K562 (cell line): ENCODE data around the gene TERT. TPM values are rescaled to one million over a fixed set of nuclear protein-coding genes. Genes with fewer than 3 reads are reported as not detected.

ENCODE experiments used
- ATAC-seq: fragments of 200-7000 bp; cut with Tn5 transposase; 3 replicates; pipeline ENCODE4 v1.9.1; 2020; ENCODE audit warnings: moderate library complexity
- BruUV-seq: library from RNA; stranded (reverse); fragments of 400-500 nt; replicated peaks from 2 replicates; lab custom pipeline; 2021; lab: Mats Ljungman, UMichigan
- CTCF ChIA-PET: fragments of 300-600 bp; formaldehyde crosslinking; extraction: SDS; loops from one replicate; lab custom pipeline; 2021; ENCODE audit warnings: low intra/inter-chr PET ratio; lab: Yijun Ruan, JAX
- POLR2A ChIA-PET: fragments of 300-600, 350-650 bp; sonication (Branson Sonifier 250); formaldehyde crosslinking; extraction: SDS; loops from one replicate; lab custom pipeline; 2021; ENCODE audit warnings: antibody characterized with exemption, inconsistent platforms; lab: Yijun Ruan, JAX
- DNase-seq, 4 experiments: peaks; one replicate each; pipeline versions ENCODE4 v3.0.0 to v3.0.0-alpha.2; 2011 to 2018; ENCODE audit warnings: low spot score in 3 of 4, mixed read lengths in 3 of 4; ENCODE audit errors: extremely low read depth in 1 of 4
- FAIRE-seq: peaks from 2 replicates; lab custom pipeline; 2011; peaks lifted over from hg19 to GRCh38; lab: Jason Lieb, UNC
- H2AFZ ChIP-seq: 2 replicates; pipeline ENCODE4 v1.6.0; 2011; ENCODE audit warnings: low read depth, low read length, control low read depth, inconsistent platforms
- H3K27ac ChIP-seq: fragments of 200-600 bp; 3 replicates; pipeline ENCODE4 v1.8.0; 2011; ENCODE audit warnings: low read depth, mild to moderate bottlenecking, control low read depth, inconsistent platforms, low read length, moderate library complexity, mixed read lengths; ENCODE audit errors: extremely low read depth
- H3K27me3 ChIP-seq, 2 experiments: fragments of 300-600 bp in 1 of 2; 2 replicates in 1 of 2; 3 replicates in 1 of 2; pipeline versions ENCODE4 v1.6.0 to v1.8.0; 2011; ENCODE audit warnings: inconsistent platforms in 2 of 2, low read length in 2 of 2, mild to moderate bottlenecking in 1 of 2, mixed read lengths in 1 of 2, moderate library complexity in 1 of 2; ENCODE audit not compliant: control insufficient read depth in 2 of 2, insufficient read depth in 2 of 2
- H3K36me3 ChIP-seq: fragments of 300-600 bp; 3 replicates; pipeline ENCODE4 v1.8.0; 2011; ENCODE audit warnings: mild to moderate bottlenecking, low read length, inconsistent platforms; ENCODE audit not compliant: control insufficient read depth, insufficient read depth
- H3K4me1 ChIP-seq, 2 experiments: fragments of 200-600 bp in 1 of 2; replicated peaks in 1 of 2; 2 replicates in 1 of 2; 3 replicates in 1 of 2; pipeline versions ENCODE4 v1.5.1 to v1.8.0; 2011; ENCODE audit warnings: inconsistent platforms in 2 of 2, low read length in 2 of 2, mild to moderate bottlenecking in 1 of 2, mixed read lengths in 1 of 2, moderate library complexity in 1 of 2; ENCODE audit not compliant: control insufficient read depth in 2 of 2, insufficient read depth in 2 of 2
- H3K4me2 ChIP-seq: 2 replicates; pipeline ENCODE4 v1.6.1; 2011; ENCODE audit warnings: low read length, control low read depth, inconsistent platforms, mixed read lengths; ENCODE audit not compliant: insufficient read depth
- H3K4me3 ChIP-seq: fragments of 200-600 bp; sonication (generic), shearing (Covaris generic); 2 replicates; pipeline ENCODE4 v1.5.1; 2016; ENCODE audit warnings: control low read depth, inconsistent platforms
- H3K79me2 ChIP-seq: fragments of 200-600 bp; 3 replicates; pipeline ENCODE4 v1.8.0; 2011; ENCODE audit warnings: low read length, inconsistent platforms; ENCODE audit not compliant: control insufficient read depth, insufficient read depth
- H3K9ac ChIP-seq, 2 experiments: 2 replicates each; pipeline versions ENCODE4 v1.6.0 to v1.6.1; 2011; ENCODE audit warnings: low read depth in 2 of 2, low read length in 2 of 2, control low read depth in 1 of 2, inconsistent platforms in 1 of 2, mild to moderate bottlenecking in 1 of 2, mixed read lengths in 1 of 2; ENCODE audit not compliant: insufficient read depth in 1 of 2
- H3K9me1 ChIP-seq: one replicate; pipeline ENCODE4 v1.6.0; 2011; ENCODE audit warnings: inconsistent platforms, mild to moderate bottlenecking, low read length, moderate library complexity; ENCODE audit not compliant: control insufficient read depth, insufficient read depth
- H3K9me3 ChIP-seq: replicated peaks from 2 replicates; pipeline ENCODE4 v1.5.1; 2011; ENCODE audit warnings: low read depth, low read length, inconsistent platforms; ENCODE audit not compliant: control insufficient read depth, insufficient read depth
- H4K20me1 ChIP-seq: replicated peaks from 2 replicates; pipeline ENCODE4 v1.6.1; 2011; ENCODE audit warnings: low read length, inconsistent platforms, mixed read lengths; ENCODE audit not compliant: control insufficient read depth, insufficient read depth
- BACH1 ChIP-seq: fragments of 200-800 bp; sonication (Bioruptor generic); IDR thresholded peaks from 2 replicates; pipeline ENCODE4 v1.6.1; 2016; ENCODE audit warnings: missing genetic modification characterization, missing compliant biosample characterization
- CBFA2T2 ChIP-seq: fragments of 450-650 bp; conservative IDR thresholded peaks from 2 replicates; pipeline ENCODE4 v1.6.1; 2017; ENCODE audit warnings: mild to moderate bottlenecking
- CTBP1 ChIP-seq: fragments of 450-650 bp; IDR thresholded peaks from 2 replicates; pipeline ENCODE4 v1.6.1; 2016; ENCODE audit warnings: borderline replicate concordance
- FOXJ3 ChIP-seq: sonication (generic); formaldehyde crosslinking; IDR thresholded peaks from 2 replicates; pipeline ENCODE4 v1.4.0; 2020; ENCODE audit warnings: mild to moderate bottlenecking, missing genetic modification reagents
- GATAD2B ChIP-seq: fragments of 450-650 bp; IDR thresholded peaks from 2 replicates; pipeline ENCODE4 v1.6.1; 2017; ENCODE audit warnings: mild to moderate bottlenecking, borderline replicate concordance
- MCM3 ChIP-seq: fragments of 450-650 bp; IDR thresholded peaks from 2 replicates; pipeline ENCODE4 v1.6.1; 2016
- TSHZ1 ChIP-seq: fragments of 250-450 bp; sonication (Bioruptor Pico); IDR thresholded peaks from 2 replicates; pipeline ENCODE4 v1.4.0; 2020; ENCODE audit warnings: mild to moderate bottlenecking, moderate library complexity
- WGBS: fragments of 100-300 bp; shearing (Covaris generic); methylation state at CpG from one replicate; pipeline ENCODE4 v1.1.6; 2016; ENCODE audit warnings: low coverage, mixed read lengths; ENCODE audit not compliant: insufficient coverage; ENCODE audit errors: missing lambda C conversion rate; 5-methylcytosine and 5-hydroxymethylcytosine counted together
- in situ Hi-C: fragments of 300-500 bp; cut with MboI; formaldehyde crosslinking; loops from 4 replicates; pipeline ENCODE4 v1.15.0; 2018; ENCODE audit warnings: inconsistent platforms, mixed read lengths
- intact Hi-C: fragments of 100-400 bp; cut with micrococcal nuclease; formaldehyde crosslinking; loops from 2 replicates; pipeline ENCODE4 v1.14.2; 2022
- polyA plus RNA-seq, 8 experiments: library from polyadenylated mRNA; depleted of rRNA in 4 of 8; stranded (reverse) in 5 of 8; unstranded in 3 of 8; fragments of >200 nt; fragmentation: Nextera tagmentation in 2 of 8; fragmentation: Illumina TruSeq in 1 of 8; extraction: Ambion mirVana in 2 of 8; extraction: Trizol in 1 of 8; gene quantifications; 2 replicates each; pipeline versions ENCODE4 v1.2.1 to v1.2.3, GENCODE V29; 2011 to 2014; ENCODE audit warnings: inconsistent platforms in 1 of 8, missing spikeins in 1 of 8
- total RNA-seq, 7 experiments: library from RNA; depleted of rRNA in 6 of 7; stranded (reverse); fragments of >200 nt in 6 of 7; fragmentation: Illumina TruSeq in 2 of 7; extraction: Trizol in 2 of 7; gene quantifications; 2 replicates each; pipeline versions ENCODE4 v1.2.1 to v1.2.3, GENCODE V29; 2011 to 2021; ENCODE audit warnings: low replicate concordance in 1 of 7
- TF ChIP-seq, protein P1 (sequence below): fragments of 450-650 bp; IDR thresholded peaks from one replicate; pipeline ENCODE4 v1.6.1; 2018; ENCODE audit warnings: mild to moderate bottlenecking, moderate library complexity; ENCODE audit not compliant: partially characterized antibody
- TF ChIP-seq, protein P2 (sequence below): fragments of 450-650 bp; IDR thresholded peaks from 2 replicates; pipeline ENCODE4 v1.6.1; 2016; ENCODE audit warnings: mild to moderate bottlenecking
- TF ChIP-seq, protein P3 (sequence below): sonication (generic); formaldehyde crosslinking; IDR thresholded peaks from 2 replicates; pipeline ENCODE4 v1.8.0; 2022; ENCODE audit warnings: mild to moderate bottlenecking, missing genetic modification reagents, borderline replicate concordance

The TERT gene
- total and polyA plus RNA-seq, 9 of the 15 experiments (the other 6 are each of a cell fraction or from before 2014, with no cell fraction given), result 0.08 to 4.5 (median 0.98) TPM; not detected in 1

DNA sequence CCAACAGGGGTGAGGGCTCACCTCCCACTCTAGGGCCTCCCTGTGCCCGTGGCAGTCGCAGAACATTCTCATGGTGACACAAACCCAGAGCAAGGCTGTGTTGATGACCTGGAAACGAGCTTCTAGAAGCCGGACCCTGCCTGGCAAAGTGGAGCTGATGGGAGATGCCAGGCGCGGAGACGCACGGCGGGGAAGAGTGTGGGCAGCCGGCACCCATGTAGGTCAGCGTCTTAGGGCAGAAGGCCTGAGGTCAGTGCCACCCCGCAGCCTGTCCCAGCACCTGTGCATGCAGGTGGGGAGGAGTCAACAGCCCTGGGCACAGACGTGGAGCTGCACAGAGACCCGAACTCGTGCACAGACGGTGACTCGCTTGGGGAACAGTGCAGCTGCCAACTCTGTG is 64.3 kb downstream of the TERT start:
- ChIA-PET CTCF (no interaction called here), POLR2A (interaction anchor here (0.6 to 1.0 kb wide), 3 partner anchors 9 to 952 kb away, joined by 3 read pairs; no protein-coding TSS in a partner anchor)
- WGBS, result 4% methylated on average over 15 of the region's 17 CpGs
- BruUV-seq, result no TSS peak
- Histone ChIP-seq H3K4me2 (no peak overlapping the region), H3K27ac (no peak overlapping the region), H4K20me1 (peaks cover 26% of the 10 kb centered on the region; the same call in 1 of the 2 replicates), H3K9ac (no peak overlapping the region), H3K9me3 (no peaks in the 10 kb centered on the region), H3K4me3 (no peak overlapping the region), H3K79me2 (no peaks in the 10 kb centered on the region), H3K4me1 (peaks cover 0 to 28% of the 10 kb centered on the region in 2 experiments; a peak in 2 of 5 replicates), H2AFZ (no peak overlapping the region), H3K36me3 (no peaks in the 10 kb centered on the region), H3K9me1 (peaks cover 2% of the 10 kb centered on the region), H3K27me3 (peaks cover 57 to 94% of the 10 kb centered on the region in 2 experiments; a peak in 4 of 5 replicates)
- FAIRE-seq, result no peak
- ATAC-seq, result no peak
- DNase-seq, result no peak
- TF ChIP-seq, protein P1, sequence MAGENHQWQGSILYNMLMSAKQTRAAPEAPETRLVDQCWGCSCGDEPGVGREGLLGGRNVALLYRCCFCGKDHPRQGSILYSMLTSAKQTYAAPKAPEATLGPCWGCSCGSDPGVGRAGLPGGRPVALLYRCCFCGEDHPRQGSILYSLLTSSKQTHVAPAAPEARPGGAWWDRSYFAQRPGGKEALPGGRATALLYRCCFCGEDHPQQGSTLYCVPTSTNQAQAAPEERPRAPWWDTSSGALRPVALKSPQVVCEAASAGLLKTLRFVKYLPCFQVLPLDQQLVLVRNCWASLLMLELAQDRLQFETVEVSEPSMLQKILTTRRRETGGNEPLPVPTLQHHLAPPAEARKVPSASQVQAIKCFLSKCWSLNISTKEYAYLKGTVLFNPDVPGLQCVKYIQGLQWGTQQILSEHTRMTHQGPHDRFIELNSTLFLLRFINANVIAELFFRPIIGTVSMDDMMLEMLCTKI, result no peak
- TF ChIP-seq TSHZ1 (CRISPR knock-in tag) (no peak), MCM3 (no peak), FOXJ3 (CRISPR knock-in tag) (no peak), CBFA2T2 (no peak), CTBP1 (no peak), GATAD2B (no peak), BACH1 (no peak)
- TF ChIP-seq, protein P2, sequence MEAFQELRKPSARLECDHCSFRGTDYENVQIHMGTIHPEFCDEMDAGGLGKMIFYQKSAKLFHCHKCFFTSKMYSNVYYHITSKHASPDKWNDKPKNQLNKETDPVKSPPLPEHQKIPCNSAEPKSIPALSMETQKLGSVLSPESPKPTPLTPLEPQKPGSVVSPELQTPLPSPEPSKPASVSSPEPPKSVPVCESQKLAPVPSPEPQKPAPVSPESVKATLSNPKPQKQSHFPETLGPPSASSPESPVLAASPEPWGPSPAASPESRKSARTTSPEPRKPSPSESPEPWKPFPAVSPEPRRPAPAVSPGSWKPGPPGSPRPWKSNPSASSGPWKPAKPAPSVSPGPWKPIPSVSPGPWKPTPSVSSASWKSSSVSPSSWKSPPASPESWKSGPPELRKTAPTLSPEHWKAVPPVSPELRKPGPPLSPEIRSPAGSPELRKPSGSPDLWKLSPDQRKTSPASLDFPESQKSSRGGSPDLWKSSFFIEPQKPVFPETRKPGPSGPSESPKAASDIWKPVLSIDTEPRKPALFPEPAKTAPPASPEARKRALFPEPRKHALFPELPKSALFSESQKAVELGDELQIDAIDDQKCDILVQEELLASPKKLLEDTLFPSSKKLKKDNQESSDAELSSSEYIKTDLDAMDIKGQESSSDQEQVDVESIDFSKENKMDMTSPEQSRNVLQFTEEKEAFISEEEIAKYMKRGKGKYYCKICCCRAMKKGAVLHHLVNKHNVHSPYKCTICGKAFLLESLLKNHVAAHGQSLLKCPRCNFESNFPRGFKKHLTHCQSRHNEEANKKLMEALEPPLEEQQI, result no peak
- TF ChIP-seq, protein P3, sequence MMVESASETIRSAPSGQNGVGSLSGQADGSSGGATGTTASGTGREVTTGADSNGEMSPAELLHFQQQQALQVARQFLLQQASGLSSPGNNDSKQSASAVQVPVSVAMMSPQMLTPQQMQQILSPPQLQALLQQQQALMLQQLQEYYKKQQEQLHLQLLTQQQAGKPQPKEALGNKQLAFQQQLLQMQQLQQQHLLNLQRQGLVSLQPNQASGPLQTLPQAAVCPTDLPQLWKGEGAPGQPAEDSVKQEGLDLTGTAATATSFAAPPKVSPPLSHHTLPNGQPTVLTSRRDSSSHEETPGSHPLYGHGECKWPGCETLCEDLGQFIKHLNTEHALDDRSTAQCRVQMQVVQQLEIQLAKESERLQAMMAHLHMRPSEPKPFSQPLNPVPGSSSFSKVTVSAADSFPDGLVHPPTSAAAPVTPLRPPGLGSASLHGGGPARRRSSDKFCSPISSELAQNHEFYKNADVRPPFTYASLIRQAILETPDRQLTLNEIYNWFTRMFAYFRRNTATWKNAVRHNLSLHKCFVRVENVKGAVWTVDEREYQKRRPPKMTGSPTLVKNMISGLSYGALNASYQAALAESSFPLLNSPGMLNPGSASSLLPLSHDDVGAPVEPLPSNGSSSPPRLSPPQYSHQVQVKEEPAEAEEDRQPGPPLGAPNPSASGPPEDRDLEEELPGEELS, result no peak
- in situ Hi-C loops (no loop called here), intact Hi-C loops (no loop called here)
